GM18502 (cell line): Measurements from ENCODE around the gene SZT2.
"Not testable (repeated sequence)": the region's sequence is repeated elsewhere in the genome, so short reads cannot be mapped to it uniquely, and the experiment has no call there.

ENCODE experiments used
- ATAC-seq: cut with Tn5 transposase; IDR thresholded peaks from one replicate; pipeline ENCODE4 v1.9.1; 2021; ENCODE audit warnings: mild to moderate bottlenecking; ENCODE audit not compliant: unreplicated experiment, poor library complexity

Gene SZT2

DNA sequence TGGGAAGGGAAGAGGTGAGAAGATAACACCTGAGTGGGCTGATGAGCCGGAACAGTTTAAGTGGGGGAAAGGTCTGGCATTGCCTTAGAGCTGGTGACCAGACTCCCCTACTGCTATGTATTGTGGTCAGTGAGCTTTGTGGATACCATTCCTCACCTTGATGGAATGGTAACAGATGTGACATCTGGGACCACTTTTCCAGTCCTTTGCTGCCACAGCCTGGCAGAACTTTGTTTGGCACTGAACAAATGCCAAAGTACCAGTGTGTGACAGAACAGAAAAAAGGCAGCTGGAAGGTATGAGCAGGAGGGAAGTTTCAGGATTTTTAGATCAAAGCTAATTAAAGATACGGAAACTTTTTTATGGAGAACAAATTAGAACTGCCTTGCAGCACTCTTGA is 6.2 kb upstream of the SZT2 start:
- no peak for ATAC-seq

DNA sequence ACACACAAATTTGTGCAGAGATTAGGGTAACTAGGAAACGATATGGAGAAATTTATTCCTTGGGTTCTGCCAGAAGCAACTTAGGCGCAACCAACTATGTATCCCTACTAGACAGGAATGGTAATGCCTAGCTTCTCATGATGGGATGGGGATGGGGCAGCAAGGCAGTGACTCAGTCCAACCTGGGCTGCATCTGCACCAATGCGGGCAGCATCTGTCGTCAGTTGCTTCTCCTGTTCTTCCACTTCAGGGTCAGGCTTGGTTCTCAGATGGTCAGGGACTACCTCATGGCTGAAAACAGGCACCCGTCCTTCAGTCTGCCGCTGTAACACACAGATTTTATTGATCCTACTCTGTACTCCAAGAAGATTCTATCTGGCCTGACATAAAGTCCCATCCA is 3.0 kb upstream of the SZT2 start:
- ATAC-seq = no peak

DNA sequence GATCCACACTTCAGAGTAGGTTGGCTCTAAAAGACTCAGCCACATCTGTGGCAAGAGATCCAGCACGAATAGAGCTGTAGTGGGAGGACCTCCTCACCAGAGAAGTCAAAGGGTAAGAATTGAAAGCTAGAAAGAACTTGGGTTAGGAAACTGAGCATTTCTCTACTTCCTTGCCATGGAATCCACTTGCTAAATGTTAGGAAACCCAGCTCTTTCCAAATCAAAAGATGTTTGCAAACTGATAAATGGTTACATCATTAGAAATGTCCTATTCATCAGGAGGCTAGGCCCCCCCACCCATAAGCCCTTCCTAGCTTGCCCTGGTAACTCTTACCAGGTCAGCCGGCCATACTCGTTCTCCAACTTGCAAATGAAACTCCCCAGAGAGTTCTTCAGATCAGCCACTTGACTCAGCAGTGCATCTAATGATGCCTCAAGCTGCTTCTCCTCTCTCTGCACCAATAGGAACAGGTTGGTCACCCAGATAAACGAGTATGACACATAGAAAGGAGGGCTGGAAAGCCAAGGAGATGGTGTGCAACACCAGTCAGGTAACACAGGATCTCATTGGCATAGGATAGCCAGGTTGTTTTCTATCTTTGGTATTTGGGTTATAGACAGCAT is 1.6 kb upstream of the SZT2 start:
- no peak for ATAC-seq

DNA sequence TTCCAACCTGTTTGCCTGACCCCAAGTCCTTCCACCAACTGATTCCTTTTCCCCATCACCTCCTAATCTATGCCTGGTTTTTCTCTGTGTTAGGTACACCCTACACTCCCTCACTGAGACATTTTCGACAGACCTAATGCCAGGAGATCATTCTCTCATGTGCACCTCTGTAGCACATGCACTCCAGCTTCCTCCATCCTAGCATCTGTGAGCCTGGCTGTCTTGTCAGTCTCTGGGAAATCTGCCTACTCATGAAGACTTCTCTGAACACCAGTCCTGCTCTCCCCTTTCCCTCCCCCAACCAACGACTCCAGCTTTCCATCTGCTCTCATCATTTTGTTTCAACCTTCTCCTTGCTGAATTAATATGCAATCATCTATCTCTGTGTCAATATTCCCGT is 1.1 kb upstream of the SZT2 start:
- ATAC-seq = no peak

DNA sequence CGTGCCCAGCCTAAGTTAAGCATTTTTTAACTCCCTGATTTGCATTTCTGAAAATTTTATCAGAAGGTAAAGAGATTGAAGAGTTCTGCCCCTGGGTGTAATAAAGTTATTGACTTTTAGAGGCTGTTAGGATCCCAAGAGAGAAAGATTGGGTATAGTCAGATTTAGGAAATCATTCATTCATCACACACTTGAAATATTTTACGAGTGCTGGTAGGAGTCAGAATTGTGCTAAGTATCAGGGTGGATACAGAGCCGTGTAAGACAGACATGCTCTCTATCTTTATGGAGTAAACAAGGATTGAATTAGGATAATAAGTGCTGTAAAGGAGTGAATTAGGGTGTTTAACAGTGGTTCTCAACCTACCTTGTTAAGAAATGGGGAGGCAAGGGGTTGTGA is 3.0 kb downstream of the SZT2 start:
- no peak for ATAC-seq

DNA sequence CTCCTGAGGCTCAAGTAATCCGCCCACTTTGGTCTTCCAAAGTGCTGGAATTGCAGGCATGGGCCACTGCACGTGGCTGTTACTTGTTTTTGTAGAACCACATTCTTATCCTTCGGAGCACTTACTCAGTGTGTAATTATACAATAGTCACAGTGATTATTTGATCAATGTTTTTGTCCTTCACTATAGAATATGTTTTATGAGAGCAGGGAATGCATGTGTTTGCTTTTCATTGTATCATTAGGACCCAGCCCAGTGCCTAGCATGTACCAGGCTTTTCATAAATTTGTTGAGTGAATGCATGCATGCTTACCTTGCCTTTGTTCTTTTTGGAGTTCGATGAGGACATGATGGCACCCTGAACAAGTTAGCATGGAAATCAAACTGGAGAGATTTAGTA is 5.8 kb downstream of the SZT2 start:
- no peak for ATAC-seq

DNA sequence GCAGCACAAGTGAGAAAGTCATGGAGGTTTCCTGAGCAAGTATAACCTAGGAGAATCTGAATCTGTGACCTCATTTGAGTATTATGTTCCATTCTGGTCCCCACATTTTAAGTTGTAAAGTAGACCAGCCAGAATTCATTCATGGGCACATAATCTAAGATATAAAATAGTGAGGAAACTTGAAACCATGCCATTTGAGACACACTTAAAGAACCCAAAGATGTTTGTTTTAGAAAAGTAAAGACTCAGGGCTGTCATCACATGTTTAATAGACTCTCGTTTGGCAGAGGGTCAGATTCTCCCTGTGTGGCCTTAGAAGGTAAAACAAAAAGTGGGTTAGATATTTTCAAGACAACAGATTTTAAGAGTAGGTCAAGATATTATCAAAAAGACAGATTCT is 6.4 kb downstream of the SZT2 start:
- ATAC-seq = no peak

DNA sequence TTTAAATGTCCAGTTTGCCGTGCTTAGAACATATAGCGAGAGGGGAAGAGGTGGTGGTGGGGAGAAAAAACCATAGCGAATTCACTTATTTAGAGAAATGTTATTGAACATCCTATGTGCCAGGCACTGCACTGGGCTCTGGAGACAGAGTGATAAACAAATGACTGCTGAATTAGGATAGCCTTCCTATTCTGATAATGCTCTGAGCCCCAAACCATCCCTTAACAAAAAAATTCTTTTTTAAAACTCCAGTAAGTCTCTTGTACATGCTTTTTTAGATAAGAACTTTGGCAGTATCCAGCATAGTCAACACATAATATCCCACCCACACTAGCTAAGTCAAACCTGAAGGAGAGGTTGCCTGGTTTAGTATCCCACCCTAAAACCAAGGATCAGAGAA is 8.5 kb downstream of the SZT2 start:
- no peak for ATAC-seq

DNA sequence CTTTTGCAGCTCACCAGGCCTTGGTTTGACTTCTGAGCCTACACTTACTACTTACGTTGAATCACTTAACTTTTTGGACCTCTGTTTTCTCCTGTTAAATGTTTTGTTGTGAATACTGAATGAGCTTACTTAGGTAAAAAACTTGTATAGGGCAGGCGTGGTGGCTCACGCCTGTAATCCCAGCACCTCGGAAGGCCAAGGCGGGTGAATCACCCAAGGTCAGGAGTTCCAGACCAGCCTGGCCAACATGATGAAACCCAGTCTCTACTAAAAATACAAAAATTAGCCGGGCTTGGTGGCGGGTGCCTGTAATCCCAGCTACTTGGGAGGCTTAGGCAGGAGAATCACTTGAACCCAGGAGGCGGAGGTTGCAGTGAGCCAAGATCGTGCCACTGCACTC is 10.7 kb downstream of the SZT2 start:
- not testable (repeated sequence) for ATAC-seq

DNA sequence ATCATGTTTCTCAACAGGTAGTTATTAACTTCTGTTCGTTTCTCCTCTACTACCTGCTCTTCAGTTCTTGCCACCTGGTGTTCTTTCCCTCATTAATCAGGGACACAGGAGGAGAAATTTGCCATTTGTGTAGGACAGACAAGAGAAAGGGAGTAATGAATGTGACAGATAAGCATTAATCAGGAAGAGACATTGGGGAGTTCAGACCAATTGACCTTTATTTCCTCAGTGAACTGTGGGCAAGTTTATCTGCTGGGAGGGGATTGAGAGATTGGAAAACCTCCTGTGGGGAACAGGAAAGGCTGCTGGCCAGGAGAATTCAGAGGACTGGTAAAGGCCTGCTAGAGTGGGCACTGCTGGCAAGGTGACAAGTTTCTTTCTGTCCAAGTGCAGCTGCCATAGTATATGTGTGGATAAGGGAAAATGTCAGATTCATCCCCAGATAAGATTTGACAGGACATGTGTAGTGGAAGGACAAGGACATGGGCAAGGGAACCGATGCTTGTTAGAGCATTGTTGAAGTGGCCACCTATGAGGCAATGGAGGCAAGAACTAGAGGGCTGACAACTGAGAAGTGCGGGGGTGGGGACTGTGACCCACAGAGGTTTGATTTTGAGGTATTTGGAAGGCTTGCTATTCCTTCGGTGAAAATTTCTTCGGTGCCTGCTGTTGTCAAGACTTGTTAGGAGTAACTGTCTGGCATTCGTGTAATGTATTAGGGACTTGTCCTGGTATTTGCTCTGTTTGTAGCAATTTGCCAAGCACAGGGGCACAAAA is 12.6 kb downstream of the SZT2 start:
- ATAC-seq = no peak

DNA sequence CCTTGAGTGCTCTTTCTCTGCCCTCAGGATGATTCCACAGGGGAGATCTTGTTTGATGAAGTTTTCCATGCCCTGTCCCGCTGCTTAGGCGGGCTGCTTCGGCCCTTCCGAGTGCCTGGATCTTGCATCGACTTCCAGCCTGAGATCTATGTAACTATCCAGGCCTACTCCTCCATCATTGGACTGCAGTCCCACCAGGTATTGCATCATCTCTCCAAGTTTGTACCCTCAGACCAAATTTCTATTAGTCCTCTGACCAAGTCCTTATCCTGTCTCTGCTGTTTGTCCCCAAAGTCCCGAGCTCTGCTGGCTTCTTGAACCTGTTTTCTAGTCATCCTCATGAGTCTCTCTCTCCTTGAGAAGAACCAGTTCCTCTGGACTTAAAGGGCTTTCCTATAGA is 14.7 kb downstream of the SZT2 start:
- ATAC-seq = no peak

DNA sequence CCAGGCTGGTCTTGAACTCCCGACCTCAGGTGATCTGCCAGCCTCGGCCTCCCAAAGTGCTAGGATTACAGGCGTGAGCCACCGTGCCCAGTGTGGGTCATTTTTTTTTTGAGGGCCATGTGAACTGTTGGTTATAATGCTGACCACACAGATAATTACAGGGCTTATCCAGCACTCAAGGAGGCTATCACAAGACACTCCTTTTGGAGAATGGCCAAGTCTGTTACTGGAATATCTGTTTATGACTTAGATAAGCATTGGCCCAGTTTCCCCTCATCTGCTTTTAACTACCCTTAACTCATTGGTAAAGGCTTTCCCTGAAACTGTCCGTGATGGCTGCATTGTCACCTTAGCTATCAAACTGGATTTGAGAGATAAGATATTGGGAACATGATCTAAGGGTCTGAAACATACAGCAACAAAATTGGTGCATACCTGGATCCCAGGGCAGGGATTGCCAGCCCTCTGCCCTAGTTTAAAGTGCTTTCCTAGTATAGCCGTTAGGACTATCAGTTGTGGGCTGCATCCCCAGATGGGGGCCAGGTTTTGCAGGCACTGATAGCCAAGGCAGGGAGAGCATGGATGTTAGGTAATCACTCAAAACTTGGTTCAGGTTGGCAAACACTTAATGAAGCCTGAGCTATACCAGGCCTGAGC is 15.6 kb downstream of the SZT2 start:
- no peak for ATAC-seq

DNA sequence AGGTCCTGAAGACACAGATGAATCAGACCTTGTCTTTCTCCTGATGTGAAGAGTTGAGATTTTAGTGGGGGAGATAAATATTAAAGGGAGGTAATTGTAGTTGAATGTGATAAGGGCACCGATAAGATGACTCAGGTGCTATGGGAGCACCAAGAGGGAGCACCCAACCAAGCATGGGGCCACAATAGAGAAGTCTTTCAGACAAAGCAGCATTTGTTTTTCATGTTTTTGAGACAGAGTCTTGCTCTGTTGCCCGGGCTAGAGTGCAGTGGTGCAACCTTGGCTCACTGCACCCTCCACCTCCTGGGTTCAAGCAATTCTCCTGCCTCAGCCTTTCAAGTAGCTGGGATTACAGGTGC is 16.2 kb downstream of the SZT2 start:
- no peak for ATAC-seq

DNA sequence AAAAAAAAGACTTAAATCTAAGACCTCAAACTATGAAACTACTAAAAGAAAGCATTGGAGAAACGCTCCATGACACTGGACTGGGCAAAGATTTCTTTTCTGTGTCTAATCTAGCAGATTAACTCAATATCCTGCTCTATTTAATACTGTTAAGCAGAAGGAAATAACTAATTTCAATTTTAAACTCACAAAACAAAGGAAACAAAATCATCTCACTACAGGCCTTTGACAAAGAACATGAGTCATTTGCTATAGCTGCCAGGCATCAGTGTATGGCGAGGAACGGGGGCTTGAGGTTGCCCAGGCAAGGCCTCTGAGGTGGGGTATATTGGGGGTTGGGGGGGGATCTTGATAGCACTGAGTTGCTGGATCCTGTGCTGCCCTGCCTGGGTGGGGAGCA is 20.9 kb downstream of the SZT2 start:
- no peak for ATAC-seq

DNA sequence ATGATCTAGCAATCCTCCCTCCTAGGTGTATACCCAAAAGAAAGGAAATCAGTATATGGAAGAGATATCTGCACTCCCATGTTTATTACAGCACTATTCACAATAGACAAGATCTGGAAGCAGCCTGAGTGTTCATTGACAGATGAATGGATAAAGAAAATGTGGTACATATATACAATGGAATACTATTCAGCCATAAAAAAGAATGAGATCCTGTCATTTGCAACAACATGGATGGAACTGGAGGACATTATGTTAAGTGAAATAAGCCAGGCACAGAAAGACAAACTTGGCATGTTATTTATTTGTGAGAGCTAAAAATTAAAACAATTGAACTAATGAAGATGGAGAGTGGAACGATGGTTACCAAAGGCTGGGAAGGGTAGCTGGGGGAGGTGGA is 23.7 kb downstream of the SZT2 start:
- ATAC-seq = not testable (repeated sequence)

DNA sequence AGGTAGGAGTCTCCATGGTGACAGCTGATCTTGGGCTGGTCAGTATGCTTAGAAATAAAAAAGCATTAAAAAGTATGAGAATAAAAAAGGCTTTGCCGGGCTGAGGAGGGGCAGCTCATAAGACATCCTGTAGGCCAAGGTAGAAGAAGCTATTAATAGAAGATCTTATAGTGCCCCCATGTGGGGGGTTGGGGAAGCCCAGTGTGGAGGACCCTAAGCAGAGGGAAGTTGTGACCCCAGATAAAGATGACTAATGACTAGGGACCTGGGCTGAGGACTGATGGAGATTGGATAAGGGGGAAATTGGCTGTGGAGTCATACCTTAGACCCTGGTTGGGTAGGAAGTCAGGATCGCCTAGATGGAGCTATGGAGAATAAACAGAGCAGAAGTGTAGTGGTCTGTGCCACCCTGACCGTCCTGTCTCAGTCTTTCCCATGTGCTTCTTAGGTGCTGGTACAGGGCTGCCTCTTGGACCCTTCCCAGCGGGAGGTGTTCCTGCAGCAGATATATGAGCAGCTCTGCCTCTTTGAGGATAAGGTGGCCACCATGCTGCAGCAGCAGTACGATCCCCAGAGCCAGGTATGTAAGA is 25.0 kb downstream of the SZT2 start:
- no peak for ATAC-seq

DNA sequence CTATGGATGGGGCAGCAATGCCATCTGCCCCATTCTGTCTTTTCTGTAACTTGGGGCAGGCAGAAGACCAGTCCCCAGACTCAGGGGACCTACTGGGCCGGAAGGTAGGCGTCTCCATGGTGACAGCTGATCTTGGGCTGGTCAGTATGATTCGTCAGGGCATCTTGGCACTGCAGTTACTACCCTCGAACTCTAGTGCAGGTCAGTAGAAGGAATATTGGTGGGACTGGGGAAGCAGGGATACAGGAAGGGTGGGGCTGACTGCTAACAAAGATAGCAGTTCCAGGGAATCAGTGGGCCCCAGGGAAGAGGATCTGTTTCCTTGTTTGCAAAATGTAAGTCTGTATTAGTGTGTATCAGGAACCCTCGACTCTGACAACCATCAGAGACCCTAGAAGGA is 26.2 kb downstream of the SZT2 start:
- no peak for ATAC-seq

DNA sequence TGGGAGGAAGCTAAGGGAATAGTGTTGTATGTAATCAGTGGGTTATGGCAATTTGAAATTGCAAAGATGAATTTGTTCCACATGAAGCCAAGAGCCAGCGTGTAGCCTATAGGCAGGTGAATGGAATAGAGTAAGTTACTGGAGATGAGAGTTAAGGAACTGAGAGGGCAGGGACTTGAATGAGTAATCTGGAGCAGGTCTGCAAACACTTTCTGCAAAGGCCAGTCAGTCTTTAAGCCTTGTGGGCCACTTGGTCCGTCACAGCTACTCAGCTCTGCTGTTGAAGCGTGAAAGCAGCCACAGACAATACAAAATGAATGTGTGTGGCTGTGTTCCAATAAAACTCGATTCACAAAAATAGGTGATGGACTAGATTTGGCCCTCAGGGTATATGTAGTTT is 29.2 kb downstream of the SZT2 start:
- ATAC-seq = no peak

DNA sequence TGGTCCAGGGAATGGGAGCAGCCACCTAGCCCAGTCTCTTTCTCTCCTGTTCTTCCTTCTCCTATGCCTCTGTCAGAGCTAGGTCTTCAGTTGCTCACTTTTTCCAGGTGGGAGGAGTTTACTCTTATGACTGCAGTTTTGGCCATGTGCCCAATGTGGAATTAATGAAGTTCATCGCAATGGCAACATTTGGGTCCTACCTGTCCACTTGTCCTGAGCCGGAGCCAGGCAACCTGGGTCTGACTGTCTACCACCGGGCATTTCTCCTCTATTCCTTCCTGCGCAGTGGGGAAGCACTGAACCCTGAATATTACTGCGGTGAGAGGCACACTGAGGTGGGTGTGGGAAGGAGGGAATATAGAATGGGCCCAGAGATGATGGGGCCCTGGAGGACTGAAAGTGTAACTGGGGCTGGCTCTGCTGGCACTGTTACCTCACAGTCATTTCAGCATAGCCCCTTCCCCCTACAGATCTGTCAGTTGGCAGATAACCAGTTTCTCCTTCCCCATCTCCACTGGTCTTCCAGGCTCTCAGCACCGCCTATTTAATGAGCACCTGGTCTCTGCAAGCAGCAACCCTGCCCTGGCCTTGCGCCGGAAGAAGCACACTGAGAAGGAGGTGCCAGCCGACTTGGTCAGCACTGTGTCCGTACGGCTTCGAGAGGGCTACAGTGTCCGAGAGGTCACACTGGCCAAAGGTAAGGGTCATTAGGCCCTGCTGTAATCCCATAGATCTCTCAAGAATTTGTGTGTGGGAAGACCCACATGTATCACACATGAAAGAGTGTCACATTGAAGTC is 30.1 kb downstream of the SZT2 start:
- no peak for ATAC-seq

DNA sequence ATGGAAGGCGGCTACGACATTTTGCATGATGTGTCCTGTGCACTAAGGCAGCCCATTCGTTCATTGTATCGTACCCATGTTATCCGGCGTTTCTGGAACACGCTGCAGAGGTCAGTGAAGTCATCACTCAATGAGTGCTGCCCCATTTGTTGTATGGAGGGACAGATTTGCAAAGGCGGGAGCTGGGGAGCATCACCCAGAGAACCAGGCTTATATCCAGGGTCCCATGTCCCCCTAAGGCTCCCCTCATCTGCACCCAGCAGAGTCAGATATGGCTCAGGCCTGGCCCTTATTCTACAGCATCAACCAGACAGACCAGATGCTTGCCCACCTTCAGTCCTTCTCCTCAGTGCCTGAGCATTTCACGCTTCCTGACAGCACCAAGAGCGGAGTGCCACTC is 31.2 kb downstream of the SZT2 start:
- no peak for ATAC-seq

DNA sequence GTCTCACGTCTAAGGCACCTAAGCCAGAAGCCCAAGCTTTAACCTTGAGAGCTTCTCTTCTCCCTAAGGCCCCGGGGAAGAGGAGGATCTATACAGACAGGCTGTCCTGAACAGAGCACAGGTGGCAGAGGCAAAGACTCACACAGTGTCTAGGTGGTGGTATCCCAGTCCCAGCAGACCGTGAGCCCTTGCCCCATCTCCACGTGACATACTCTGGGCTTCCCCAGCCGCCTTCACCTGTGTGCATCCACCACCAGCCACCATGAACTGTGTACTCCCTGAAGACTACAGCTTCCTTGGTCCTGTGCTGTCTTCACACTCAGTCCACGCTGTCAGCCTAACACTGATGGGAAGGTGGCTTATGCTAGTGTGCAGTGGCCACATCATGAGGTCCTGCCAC is 31.7 kb downstream of the SZT2 start:
- ATAC-seq = no peak
